NCI-H2171 treated with DMSO at 0.1 percent for 48 hours (cell line): ENCODE measurements around the gene FOXJ3.
A peak's percentile ranks its signal among the peaks of the same experiment; 100 is the strongest.

Experiments
- DNase-seq: peaks from one replicate; lab custom pipeline; 2025; lab: John Stamatoyannopoulos, UW

Gene FOXJ3

DNA sequence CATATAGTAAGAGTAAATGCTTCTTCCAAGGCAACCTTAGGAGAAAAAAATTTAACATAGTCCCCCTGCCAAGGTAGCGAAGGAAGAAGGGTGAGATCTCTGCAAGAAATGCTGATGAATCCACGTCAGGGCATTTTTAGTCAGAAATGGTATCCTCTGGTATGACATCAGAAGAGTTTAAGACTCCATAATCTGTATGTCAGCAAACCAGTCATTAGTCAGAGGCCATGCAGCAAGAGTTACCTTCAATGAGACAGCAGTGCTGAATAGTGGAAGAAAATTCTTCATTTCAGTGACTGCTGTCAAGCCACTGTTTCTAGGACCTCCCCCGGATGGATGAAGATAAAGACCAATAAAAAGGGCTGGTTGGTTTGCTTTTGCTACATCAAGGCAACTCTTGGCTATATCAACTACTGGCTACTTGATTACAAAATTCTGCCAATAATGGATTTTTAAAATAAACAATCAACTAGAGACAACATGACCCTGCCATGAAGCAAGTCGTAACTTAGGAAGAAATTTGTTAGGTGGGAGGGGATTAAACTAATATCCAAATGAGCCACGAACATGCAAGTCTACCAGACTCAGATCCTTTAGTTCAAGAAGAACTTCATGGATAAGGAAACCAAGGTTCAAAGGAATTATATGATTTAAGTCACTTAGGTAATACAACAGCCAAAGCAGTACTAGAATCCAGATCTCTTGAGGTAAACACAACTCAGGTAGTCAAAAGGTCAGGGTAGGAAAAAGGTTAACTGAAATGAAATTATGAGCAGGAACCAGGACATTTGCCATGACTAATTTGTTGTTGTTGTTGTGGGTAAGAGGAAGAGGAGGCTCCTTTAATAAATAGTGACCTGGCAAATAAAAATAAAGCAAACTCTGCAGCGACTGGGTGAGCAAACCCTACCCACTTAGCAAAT is 144.8 kb downstream of the FOXJ3 start:
- DNase-seq: no peak

DNA sequence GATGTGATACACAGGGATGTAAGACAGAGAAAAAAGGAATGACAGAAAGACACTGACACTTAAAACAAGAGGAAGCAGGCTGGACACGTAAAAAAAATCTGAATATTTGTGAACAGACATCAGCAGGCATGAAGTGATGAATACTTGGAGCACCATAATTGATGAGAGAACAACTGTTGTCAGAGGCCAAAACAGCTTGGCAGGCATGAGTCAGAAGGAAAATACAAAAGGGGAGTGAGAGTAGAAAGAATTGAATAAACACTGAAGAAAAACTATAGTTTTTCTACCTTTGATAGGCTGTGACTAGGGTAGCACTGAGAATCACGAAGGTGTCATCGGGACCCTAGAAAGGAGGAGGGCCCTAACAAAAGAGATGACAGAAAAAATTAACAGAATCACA is 148.9 kb downstream of the FOXJ3 start:
- DNase-seq: no peak

DNA sequence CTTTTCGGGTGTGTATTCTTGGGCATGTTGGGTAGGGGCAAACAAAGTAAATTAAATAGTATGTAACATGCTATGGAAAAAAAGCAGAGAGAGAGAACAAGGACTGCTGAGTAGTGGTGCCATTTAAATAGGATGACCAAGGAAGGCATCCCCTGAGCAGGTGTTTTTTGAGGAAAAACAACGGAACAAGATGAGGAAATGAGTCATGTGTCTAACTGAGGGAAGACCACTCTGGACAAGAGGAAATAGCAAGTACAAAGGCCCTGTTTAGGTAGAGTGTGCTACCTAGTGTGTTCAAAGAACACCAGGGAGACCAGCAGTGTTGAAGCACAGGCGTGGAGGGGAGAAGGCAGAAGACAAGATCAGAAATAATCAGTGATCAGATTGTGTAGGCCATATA is 150.4 kb downstream of the FOXJ3 start:
- no peak for DNase-seq

DNA sequence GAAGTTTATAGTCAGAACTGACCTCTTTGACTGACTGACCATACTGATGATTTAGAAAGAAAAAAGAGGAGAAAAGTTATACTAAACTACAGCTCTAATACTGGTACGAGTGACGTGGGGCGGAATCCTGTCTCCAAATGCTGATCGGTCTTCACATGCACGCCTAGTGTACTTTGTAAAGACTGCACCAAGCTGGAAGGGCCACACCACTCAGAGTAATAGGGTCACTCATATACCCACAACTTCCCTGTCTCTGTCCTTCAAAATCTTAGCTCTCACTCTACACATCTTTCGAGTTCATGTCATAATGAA is 151.1 kb downstream of the FOXJ3 start:
- no peak for DNase-seq

DNA sequence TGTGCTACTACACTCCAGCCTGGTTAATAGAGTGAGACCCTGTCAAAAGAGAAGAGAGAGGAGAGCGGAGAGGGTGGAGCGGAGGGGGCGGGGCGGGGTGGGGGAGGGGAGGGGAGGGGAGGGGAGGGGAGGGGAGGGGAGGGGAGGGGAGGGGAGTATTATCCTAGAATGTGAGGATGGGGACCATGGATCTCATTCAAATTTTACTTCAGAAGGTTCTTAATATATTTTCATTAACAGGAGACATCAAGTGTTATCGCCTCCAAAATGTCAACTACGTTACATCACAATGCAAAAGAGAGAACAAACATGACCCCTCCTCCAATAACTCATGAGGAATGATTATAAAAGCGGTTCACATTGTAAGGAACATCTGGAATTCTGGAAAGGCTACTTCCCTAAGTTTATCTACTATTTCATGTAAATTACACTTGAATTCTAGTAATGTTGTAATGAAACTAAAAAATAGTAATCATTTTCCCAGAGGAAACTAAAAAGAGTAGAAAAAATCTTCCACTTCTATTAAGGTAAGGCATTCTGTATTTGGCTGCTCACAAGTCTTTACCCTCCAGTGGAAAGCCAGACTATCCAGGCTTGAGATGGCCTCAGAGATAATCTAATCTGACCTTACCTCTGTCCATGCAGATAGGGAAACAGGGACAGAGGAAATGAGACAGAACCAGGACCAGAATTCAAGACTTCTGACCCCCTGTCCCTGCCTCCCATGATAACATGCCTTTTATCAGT is 151.7 kb downstream of the FOXJ3 start:
- DNase-seq: no peak

DNA sequence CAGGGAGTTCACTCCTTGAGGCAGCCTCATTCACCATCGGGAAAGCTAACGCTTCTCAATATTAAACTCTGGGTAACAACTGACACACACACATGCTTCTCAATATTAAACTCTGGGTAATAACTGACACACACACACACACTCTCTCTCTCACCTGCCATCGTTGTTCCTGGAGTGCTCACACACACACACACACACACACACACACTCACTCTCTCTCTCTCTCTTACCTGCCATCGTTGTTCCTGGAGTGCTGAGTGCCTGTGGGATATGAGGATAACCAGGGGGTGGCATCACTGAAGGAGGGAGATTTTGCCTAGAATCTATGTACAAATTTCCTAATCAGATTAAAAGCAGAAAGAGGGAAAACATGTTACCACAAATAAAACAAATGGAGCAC is 153.3 kb downstream of the FOXJ3 start:
- no peak for DNase-seq

DNA sequence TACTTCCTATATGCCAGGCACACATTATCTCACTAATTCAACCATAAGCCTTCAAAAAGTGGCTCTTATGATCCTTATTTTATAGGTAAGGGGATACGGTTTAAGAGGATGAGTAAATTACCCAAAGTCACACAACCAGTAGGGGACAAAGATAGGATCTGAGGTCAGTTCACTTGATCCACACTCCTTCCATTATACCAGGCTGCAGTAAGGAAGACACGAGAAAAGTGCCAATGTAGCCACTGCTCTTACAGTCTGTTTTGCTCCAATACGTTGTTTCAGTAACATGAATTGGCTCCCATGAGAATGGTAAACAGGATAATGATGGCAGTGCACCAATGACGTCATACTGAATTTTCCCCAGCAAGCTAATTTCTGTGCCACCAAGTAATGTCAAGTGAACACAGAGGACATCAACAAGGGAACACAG is 155.1 kb downstream of the FOXJ3 start:
- DNase-seq: no peak

DNA sequence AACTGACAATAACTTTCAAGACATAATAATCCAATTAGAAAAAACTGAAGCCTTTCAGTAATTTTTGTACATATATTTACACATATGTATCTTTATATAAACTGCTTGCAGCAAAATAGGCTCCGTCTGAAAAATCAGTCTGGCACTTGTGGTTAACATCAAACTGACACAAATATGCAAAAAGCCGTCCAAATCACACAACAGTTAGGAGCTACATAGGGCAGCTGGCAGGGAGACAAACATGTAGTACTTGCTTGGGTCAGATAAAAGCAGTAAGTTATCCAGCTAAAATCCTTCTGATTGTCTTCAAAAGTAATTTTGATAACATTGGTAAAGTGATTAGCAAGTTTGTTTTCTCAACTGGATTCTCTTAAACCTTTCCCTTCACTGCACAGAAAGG is 155.8 kb downstream of the FOXJ3 start:
- DNase-seq: no peak

DNA sequence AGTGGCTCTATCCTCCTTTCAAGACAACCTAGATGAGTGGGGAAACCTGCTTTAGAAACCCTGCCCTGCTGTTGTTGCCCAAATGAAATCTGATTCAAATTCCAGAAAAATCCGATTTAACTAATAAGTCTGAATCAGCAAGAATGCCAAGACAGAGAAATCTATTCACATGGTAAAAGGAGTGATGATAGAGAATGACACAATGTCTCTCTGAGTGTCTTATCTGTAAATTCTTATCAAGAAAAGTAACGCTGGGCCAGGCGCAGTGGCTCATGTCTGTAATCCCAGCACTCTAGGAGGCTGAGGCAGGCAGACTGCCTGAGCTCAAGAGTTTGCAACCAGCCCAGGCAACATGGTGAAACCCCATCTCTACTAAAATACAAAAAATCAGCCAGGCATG is 156.8 kb downstream of the FOXJ3 start:
- DNase-seq: no peak

DNA sequence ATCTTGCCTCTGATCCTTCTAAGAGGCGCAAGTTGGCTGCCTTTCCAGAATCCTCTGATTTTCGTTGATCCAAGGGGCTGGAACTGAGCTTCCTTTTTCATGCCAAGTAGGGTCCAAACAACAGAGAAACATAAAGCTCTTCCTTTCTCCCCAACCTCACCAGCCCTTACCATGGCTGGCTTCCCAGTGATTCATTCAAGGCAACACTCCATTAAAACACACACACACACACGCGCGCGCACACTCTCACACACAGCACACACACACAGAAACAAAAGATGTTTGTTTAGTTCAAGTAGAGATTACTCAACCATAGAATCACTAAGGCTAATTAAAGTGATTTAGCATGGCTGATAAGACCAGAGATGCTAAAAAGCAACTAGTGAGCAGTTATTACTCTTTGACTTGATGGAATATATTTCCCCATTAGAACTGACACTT is 157.5 kb downstream of the FOXJ3 start:
- DNase-seq: no peak

DNA sequence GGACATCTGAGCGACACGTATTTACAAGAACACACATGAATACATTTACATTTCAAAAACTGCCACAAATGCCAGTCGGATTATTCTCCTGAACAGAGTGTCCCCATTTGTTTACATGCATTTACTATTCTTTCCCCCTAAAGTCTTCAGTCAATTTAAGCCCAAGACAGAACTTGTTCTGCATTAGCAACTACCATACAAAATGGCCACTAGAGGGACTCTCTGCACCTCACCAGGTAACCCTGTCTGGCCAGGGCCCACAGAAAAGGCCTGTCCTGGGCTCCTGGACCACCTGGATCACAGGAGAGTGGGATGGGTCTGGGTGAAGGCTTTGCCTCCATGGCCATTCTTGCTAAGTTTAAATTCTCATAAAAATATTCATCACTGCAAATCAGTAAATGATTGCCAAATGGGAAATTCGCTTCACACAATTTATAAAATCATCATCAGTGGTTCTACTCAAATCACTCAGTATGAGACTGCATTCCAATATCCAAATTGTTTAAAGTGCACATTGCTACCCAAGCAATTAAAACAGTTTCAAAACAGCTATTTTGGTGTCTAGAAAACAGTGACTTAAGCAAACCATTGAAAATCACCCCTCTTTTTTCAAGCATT is 158.0 kb downstream of the FOXJ3 start:
- peak; percentile 47 for DNase-seq

DNA sequence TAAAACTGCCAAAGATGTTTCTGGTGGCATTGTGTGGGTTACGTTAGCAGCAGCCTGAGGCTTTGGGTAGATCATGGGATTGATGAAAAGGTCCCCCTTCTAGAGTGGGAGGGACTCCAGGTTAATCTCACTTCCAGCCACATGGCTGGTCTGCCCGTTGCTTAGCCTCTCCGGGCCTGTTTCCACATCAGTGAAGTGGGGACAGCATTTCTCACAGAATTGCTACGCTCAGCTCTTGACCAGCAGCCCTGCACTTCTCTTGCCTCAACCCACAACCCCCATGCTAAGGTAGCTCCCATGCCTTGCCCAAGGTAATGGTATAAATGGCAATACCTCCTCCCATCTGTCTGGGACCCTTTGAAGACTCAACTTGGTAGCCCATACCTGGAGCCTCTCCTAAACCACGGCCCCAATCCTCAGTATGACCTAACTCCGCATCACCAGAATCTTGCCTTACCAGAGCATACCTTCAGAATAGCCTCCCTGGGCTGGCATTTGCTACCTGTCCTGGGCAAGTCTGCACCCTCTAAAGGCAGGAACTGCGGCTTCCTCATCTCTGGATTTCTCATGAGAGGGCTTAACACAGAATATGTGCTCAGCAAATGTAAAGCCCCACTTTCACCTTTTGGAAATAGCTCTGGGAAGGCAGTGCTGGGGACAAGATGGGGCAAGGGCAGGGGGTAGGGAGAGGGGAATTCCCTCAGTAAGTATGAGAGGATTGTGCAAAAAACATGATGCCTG is 159.6 kb downstream of the FOXJ3 start:
- no peak for DNase-seq

DNA sequence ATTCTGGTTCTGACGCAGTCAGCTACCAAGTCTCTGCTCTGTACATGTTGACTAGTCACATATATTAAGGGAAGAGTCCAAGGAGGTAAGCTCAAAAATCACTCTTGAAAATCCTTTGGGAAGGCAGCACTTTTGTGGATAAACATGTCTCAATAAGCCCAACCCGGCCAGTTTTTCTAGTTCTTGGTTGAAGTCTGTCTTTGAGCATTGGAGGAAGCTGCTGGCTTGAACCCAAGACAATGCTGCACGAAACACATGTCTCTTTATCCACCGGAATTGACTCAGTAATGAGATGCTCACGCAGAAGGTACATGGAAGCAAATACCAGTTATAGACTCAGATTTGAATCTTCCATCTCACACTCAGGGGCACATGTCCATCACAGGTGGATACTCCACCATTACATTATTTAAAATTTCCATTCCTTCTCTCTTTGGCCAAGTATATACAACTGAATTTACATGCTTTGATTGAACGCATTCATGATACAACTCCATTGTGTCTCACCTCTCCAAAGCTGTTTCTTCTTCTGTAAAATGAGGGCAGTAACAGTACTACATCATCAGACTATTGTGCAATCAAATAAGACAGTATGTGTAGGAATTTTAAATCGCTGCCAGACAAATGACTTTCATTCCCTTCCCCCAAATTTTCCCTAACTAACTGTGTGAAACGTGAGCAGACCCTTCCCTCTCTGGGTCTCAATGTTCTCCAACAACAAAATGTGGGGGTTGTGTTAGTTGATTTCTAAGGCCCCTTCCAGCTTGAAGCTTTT is 160.9 kb downstream of the FOXJ3 start:
- DNase-seq: no peak

DNA sequence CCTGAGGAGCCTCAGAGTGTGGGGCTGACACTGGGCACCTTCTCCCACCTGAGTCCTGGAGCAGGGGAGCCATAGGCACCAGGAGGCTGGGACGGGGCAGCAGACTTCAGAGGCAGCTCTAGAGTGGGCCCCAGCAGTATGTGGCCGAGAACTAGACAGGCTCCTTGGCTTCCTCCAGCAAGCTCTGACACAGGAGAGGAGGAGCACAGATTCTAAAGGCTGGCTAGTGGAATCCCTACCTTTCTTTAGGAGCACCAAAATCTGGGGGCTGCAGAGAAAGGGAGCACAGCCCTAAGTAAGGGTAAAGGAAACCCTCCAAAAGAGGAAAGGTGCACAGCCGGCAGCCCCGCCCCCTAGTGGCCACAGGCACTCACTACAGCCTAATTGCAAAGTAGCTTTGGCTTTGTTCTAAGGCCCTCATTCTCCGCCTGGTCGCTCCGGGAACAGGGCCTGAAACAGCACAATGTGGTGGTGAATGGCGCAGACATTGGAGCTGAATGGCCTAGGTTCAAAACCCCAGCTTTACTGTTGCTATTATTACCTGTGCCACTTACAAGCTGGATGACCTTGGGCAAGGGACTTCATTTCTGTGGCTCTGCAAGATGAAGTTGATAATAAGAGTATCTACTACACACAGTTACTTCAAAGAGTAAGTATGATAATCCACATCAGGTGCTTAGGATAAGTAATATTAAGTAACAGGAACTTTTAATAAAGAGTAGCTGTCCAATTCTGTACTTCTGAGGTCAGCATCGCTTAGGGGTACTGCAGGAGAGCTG is 161.7 kb downstream of the FOXJ3 start:
- peak; percentile 55 for DNase-seq

DNA sequence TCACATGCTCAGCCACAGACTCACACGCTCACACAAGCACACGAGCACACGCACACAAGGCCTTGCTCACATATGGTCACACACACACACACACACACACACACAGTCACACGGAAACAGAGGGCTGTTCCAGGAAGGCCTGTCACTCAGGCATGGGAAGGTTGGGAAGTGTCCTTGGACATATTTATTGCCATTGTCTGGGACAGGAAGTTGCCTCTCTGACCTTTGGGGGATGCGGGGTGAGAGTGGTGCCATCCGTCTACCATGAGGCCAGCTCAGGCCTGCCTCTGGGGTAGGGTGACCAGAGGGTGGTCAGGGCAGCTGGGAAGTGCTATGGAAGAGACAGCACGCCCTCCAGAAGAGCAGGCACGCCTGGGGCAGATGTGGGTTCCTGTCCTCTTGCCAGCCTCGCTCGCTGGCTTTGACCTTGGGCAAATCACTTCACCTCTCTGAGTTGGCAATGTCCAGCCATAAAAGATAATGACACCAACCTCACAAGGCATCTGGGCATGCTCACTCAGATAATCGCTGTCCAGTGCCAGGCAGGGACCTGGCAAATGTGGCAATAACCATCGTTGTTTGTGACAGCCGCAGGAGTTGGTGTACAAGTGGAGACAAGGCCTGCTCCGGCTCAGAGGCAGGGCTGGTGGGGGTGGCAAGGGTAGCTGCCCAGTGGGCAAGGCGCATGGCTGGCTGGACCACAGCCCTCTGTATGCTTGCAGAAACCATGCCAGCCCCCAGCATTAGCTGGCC is 162.5 kb downstream of the FOXJ3 start:
- DNase-seq: no peak

DNA sequence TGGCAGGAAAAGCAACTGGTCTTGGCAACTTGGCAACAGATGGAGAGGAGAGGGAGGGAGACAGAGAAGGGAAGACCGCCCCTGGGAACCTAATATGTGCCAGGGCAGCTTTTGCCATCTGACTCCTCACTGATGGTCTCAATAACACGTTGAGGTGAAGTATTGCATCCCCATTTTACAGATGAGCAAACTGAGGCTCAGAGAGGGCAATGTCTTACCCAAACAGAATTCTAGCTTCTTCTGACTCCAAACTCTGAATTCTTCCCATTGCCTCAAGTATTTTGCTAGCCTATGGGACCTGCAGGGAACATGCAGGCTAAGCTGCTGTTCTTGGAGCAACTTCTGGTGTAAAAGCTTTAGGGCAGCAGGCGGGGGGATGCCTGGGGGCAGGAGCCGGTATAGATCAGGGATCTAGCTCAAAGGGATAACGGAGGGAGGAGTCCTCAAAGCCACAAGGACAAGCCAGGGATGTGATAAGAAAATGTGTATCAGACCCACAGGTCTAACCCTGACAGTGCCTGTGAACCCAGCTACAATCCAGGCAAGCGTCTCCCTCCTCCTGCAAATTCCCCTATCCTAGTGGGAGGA is 163.3 kb downstream of the FOXJ3 start:
- peak; percentile 28 for DNase-seq

DNA sequence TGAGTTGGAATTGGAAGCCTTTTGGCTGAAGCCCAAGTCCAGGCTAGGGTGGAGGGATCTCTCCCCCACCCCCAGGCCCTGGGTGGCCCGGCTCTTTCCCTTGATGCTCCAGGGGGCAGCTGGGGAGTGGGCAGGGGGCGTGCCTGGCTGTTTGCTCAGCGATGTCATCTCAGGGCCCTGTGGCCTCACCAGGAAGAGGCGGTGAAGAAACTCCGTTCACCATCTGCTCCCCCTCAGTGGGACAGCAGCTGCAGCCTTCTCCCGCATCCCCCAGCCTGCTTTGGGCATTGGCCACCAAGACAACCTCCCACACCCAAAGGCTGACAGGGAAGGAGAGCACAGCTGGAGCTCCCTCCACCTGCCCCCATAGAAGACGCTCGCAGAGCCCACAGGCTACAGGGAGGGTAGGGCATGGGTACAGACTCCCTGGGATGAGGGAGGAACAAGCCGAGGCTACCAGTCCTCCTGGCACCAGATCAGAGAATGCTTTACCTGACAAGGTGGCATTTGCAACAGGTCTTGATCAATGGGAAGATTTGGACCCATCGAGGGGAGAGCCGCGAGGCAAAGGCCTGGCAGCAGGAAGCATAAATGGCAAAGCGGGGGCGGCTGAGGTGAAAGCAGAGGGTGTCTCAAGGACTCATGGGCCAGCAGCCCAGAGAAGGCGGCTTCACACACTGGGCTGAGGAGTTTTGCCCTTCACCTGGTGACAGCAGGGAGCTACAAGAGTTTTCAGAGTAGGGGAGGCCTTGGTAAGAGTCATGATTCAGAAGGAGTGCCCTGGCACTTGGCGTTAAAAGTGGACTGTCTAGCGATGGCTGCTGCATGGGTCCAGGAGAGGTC is 164.0 kb downstream of the FOXJ3 start:
- peak; percentile 62 for DNase-seq

DNA sequence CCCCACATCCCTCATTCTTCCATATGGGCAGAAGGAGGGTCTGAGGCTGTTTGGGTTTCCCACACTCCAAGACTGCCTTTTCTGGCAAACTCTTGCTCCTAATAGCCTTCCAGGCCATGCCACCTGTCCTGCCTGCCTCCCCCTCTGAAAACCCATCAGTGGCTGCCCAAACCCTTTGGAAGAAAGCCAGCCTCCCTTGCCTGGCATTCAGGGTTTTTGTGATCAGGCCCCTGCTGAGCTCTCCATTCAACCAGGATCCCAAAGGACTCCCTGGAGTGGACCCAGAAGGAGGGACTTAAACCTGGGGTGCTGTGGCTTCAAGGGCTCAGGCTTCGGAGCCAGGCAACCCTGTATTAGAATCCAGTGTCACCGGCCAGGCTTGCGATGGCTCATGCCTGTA is 166.3 kb downstream of the FOXJ3 start:
- DNase-seq: no peak

DNA sequence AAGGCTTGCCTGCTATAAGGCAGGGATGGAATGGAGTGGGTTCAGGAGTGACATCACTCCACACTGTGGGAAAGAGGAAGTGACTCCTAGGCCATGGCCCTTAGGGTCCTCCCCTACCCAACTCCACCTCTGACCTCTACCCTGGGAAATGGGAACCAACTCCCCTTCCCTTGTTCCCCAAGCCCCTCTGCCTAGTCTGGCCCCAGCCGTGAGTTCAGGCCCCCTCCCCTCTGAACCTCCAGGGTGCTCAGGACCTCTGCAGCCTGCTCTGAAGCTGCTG is 166.7 kb downstream of the FOXJ3 start:
- DNase-seq: no peak
